Measurements from ENCODE around the gene RSU1.

Gene RSU1

GRCh38 chr10:16592378-16592777, 224.8 kb downstream of the RSU1 start:
- DNase-seq = no peak

GRCh38 chr10:16586358-16587138, 230.7 kb downstream of the RSU1 start:
- no peak for DNase-seq

- DNase-seq = no peak
Measured at GRCh38 chr10:16585103-16585502, 232.1 kb downstream of the RSU1 start.

GRCh38 chr10:16583382-16583781, 233.8 kb downstream of the RSU1 start:
- no peak for DNase-seq

- DNase-seq = peak; percentile 16 to 47
Measured at GRCh38 chr10:16581202-16581601, 236.0 kb downstream of the RSU1 start.

GRCh38 chr10:16570731-16571130, 246.5 kb downstream of the RSU1 start:
- DNase-seq = no peak

- peak; percentile 23 to 37 for DNase-seq
Measured at GRCh38 chr10:16566202-16566805, 250.9 kb downstream of the RSU1 start.

GRCh38 chr10:16565604-16566003, 251.6 kb downstream of the RSU1 start:
- no peak for DNase-seq

- DNase-seq = no peak
Measured at GRCh38 chr10:16562891-16563290, 254.3 kb downstream of the RSU1 start.

- no peak for DNase-seq
Measured at GRCh38 chr10:16559236-16559773, 257.9 kb downstream of the RSU1 start.

- DNase-seq = no peak
Measured at GRCh38 chr10:16547973-16548372, 269.3 kb downstream of the RSU1 start.

- DNase-seq = peak; percentile 25 to 32
Measured at GRCh38 chr10:16545116-16545736, 272.0 kb downstream of the RSU1 start.

- no peak for DNase-seq
Measured at GRCh38 chr10:16544591-16544990, 272.6 kb downstream of the RSU1 start.

- no peak for DNase-seq
Measured at GRCh38 chr10:16544099-16544498, 273.1 kb downstream of the RSU1 start.
